BLaER1 (cell line): ENCODE measurements around the gene IQGAP1.

ENCODE experiments used
- H3K27ac ChIP-seq: shearing (Covaris generic); formaldehyde crosslinking; 2 replicates; pipeline ENCODE4 v1.8.1; 2022
- H3K27me3 ChIP-seq: shearing (Covaris generic); formaldehyde crosslinking; 2 replicates; pipeline ENCODE4 v1.8.1; 2022
- H3K36me3 ChIP-seq: shearing (Covaris generic); formaldehyde crosslinking; 2 replicates; pipeline ENCODE4 v1.8.1; 2022
- H3K4me1 ChIP-seq: shearing (Covaris generic); formaldehyde crosslinking; 2 replicates; pipeline ENCODE4 v1.8.1; 2022
- H3K4me2 ChIP-seq: shearing (Covaris generic); formaldehyde crosslinking; 2 replicates; pipeline ENCODE4 v1.8.1; 2022
- H3K4me3 ChIP-seq: shearing (Covaris generic); formaldehyde crosslinking; 2 replicates; pipeline ENCODE4 v1.8.1; 2022
- H3K9ac ChIP-seq: shearing (Covaris generic); formaldehyde crosslinking; 2 replicates; pipeline ENCODE4 v1.8.1; 2022
- H3K9me3 ChIP-seq: shearing (Covaris generic); formaldehyde crosslinking; 2 replicates; pipeline ENCODE4 v1.8.1; 2022
- H4K20me1 ChIP-seq: shearing (Covaris generic); formaldehyde crosslinking; 2 replicates; pipeline ENCODE4 v1.8.1; 2022
- Cebpa-rat ChIP-seq: shearing (Covaris generic); IDR thresholded peaks from 2 replicates; pipeline ENCODE4 v1.8.1; 2022

Gene IQGAP1

DNA sequence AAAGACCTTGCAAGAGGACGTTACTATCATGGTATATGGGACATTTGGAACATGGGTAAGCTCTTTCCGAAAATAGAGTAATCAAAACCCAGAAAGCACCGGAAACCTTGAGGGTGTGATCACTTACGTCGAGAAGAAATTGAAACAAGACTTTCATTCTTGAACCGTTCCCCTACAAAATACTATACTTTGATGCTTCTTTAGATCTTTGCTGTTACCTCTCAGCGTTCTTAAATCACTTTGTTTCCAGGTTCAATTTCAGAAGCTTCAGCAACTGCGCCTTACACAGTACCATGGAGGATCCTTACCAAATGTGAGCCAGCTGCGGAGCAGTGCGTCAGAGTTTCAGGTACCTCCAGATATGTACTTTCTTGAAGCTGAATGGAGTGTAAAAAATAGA lies 151.7 kb downstream of the IQGAP1 start:
- Histone ChIP-seq H3K4me2 (no peak overlapping the region), H3K27ac (no peak overlapping the region), H3K9ac (no peak overlapping the region), H3K4me1 (no peaks in the 10 kb centered on the region), H3K4me3 (no peak overlapping the region), H3K9me3 (no peaks in the 10 kb centered on the region), H3K27me3 (no peaks in the 10 kb centered on the region), H4K20me1 (peaks cover 61% of the 10 kb centered on the region), H3K36me3 (peaks cover 37% of the 10 kb centered on the region; the same call in 1 of the 2 replicates)
- no peak for TF ChIP-seq Cebpa-rat

GRCh38 chr15:90540768-90541167 lies 152.7 kb downstream of the IQGAP1 start:
- H3K27ac ChIP-seq = no peak overlapping the region
- peaks cover 52% of the 10 kb centered on the region for H4K20me1 ChIP-seq
- H3K4me3 ChIP-seq = no peak overlapping the region
- H3K36me3 ChIP-seq = peaks cover 41% of the 10 kb centered on the region; the same call in 1 of the 2 replicates
- H3K9me3 ChIP-seq = no peaks in the 10 kb centered on the region
- no peak overlapping the region for H3K4me2 ChIP-seq
- H3K9ac ChIP-seq = no peak overlapping the region
- H3K4me1 ChIP-seq = no peaks in the 10 kb centered on the region
- no peak for TF ChIP-seq Cebpa-rat
- no peaks in the 10 kb centered on the region for H3K27me3 ChIP-seq

DNA sequence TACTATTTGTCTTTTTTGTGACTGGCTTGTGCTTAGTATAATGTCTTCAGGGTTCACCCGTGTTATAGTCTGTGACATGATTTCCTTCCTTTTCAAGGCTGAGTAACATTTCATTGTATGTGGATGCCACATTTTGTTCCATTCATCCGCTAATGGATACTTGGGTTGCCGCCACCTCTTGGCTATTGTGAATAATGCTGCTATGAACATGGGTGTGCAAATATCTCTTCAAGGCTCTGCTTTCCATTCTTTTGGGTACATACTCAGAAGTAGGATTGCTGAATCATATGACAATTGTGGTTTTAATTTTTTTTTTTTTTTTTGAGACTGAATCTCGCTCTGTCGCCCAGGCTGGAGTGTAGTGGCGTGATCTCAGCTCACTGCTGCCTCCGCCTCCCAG lies 157.1 kb downstream of the IQGAP1 start:
- Histone ChIP-seq H3K27me3 (no peaks in the 10 kb centered on the region), H3K4me2 (no peak overlapping the region), H3K9me3 (no peaks in the 10 kb centered on the region), H3K9ac (no peak overlapping the region), H4K20me1 (peaks cover 11% of the 10 kb centered on the region; the same call in 1 of the 2 replicates), H3K4me1 (no peaks in the 10 kb centered on the region), H3K27ac (no peak overlapping the region), H3K4me3 (no peak overlapping the region), H3K36me3 (peaks cover 42% of the 10 kb centered on the region)
- no peak for TF ChIP-seq Cebpa-rat

DNA sequence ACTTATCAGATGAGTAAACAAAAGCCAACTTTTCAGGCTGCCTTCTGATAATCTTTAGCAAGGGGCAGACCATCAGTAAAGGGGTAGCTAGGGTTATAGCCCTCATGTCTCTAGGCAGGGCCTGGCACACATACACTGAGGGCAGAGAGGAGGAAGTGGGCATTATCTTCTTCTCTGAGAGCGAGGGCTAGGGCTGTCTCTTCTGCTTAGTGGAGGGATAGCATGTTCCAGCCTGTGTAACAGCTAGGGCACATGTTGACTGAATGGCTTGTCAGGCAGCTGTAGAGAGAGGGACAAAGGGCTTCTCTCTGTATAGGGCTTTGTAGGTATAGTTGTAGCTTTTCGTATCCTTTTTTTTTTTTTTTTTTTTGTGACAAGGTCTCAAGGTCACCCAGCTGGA lies 159.5 kb downstream of the IQGAP1 start:
- no peak overlapping the region for H3K4me3 ChIP-seq
- H3K4me1 ChIP-seq = peaks cover 7% of the 10 kb centered on the region
- no peaks in the 10 kb centered on the region for H3K9me3 ChIP-seq
- H3K27me3 ChIP-seq = no peaks in the 10 kb centered on the region
- TF ChIP-seq Cebpa-rat = no peak
- H3K9ac ChIP-seq = no peak overlapping the region
- peaks cover 44% of the 10 kb centered on the region for H3K36me3 ChIP-seq
- H3K4me2 ChIP-seq = no peak overlapping the region
- H3K27ac ChIP-seq = no peak overlapping the region
- peaks cover 11% of the 10 kb centered on the region; the same call in 1 of the 2 replicates for H4K20me1 ChIP-seq

DNA sequence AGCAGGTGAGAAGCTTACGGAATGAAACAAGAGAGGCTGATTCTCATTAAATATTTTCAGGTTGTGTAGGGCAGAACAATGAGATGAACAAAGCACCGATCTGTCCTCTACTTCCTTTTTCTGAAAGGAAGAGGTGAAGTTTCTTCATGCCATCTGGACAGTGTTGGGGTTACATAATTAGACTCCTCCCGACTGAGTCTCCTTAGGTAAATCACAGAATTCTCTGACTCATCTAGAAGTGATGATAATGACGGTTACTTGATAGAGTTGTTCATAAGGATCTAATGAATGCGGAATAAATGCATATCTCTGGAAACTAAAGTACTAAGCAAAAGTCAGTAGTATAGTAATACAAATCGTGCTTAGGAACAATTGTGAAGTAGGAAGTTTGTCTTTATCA lies 162.9 kb downstream of the IQGAP1 start:
- Histone ChIP-seq H4K20me1 (peaks cover 15% of the 10 kb centered on the region), H3K9ac (no peak overlapping the region), H3K27ac (no peak overlapping the region), H3K4me1 (peaks cover 7% of the 10 kb centered on the region), H3K4me3 (no peak overlapping the region), H3K4me2 (peak overlapping the region; percentile 33; the same call in 1 of the 2 replicates), H3K9me3 (no peaks in the 10 kb centered on the region), H3K36me3 (peaks cover 53% of the 10 kb centered on the region), H3K27me3 (no peaks in the 10 kb centered on the region)
- no peak for TF ChIP-seq Cebpa-rat
